Activated T-cell treated with anti-CD3 and anti-CD28 coated beads for 4 hours (primary cell): ENCODE results near the gene DOK5.
"Not testable (repeated sequence)": the region's sequence is repeated elsewhere in the genome, so short reads cannot be mapped to it uniquely, and the experiment has no call there.

Experiments used
- DNase-seq: peaks from one replicate; pipeline ENCODE4 v3.0.0-alpha.2; 2020

Gene DOK5

DNA sequence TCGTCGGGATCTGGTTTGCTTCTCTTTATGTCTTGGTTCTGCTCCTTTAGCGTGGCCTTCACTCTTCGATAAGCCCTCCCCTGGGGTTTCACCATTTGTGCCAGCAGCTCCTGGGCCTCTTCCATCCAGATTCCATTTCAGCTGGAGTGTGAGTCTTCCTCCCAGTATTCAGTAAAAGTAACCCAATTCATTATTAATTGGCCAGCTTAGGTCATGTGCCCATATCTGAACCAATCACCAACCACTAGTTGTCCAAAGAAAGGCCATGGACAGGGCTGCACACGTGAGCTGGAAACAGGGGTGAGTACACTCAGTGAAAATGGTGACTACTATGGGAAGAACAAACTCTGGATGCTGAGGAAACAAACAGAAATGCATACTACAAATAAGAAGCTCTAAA lies 2.8 kb upstream of the DOK5 start:
- no peak for DNase-seq

DNA sequence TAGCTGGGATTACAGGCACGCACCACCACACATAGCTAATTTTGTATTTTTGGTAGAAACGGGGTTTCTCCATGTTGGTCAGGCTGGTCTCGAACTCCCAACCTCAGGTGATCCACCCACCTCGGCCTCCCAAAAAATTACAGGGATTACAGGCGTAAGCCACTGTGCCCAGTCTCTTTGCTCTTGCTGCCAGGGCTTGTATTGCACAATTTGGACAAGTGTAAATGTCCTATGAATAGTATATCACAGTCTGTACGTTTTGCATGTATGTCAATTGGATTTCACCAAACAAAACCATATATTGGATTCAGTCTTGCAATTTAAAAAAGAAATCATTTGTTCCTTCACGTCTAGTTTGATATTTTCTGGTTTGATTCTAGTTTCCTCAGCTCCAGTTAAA lies 2.1 kb upstream of the DOK5 start:
- no peak for DNase-seq

DNA sequence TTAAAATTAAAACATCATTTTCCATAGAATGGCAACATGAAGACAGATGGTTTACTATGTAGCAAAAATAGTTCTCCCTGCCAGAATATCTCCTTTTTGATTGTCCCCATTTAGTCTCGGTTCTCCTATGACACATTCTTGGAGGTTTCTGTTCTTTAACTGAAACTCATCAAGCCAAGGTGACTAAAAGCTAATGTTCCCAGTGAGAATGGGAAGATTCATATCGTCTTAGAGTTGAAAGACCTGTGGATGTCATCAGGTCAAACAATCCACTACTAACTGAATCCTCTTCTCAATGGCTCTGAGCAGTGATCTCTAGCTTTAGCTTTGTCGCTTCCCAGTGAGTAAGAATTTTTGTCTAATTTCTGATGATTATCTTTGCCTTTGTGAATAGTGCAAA lies 1.3 kb upstream of the DOK5 start:
- DNase-seq, result no peak

DNA sequence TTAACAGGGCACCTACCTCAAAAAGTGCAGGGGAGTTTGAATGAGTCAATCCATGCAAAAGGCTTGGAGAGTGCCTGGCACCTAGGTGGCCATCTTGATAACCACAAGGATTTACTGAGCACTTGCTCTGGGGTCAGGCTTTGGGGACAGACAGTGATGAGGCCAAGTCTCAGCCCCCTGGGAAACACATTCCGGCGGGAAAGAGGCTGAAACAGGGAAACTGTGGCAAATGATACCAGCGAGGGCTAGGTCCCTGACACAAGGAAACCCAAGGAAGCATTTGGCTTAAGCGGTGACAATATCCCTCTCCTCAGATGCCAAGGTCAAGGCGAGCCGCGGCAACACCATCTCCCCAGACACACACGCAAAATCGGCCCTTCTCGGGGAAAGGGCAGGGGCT lies 527 bp upstream of the DOK5 start:
- no peak for DNase-seq

DNA sequence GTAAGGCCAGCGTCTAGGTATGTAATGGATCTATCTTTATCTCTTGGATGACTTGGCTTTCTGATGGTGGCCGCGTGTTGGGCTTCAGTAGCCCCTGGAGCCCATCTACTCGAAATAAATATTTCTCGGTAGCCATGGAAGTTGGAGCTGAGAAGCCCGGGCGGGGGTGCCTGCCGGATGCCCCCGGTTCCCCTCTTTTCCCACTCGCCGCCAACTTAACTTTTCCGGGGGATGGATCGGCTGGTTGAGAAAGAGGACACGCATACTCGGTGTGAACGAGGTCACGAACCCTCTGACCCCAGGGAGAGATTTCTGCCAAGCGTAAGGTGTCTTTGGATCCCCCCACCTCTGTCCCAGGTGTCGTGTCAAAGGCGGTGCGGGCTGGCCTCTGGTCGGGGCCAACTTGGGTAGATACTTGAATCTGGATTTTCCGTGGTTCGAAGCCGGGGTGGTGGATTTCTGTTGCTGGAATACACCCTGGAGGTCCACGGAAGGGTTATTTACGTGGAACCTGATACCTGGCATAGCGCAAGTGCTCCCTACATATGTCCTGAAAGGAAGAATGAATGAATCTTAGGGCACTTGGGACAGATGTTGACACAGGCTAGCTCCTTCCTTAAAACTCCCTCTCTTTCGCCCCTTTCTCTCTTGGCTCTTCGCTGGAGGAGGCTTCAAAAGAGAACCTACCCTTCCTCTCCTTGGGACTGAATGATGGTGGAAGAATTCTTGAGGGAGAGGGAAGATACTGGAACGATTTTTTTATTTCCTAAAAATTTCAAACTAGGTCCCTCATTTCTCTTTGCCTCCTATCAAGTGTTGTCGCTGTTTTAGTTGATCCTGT lies 996 bp downstream of the DOK5 start:
- DNase-seq, result no peak

DNA sequence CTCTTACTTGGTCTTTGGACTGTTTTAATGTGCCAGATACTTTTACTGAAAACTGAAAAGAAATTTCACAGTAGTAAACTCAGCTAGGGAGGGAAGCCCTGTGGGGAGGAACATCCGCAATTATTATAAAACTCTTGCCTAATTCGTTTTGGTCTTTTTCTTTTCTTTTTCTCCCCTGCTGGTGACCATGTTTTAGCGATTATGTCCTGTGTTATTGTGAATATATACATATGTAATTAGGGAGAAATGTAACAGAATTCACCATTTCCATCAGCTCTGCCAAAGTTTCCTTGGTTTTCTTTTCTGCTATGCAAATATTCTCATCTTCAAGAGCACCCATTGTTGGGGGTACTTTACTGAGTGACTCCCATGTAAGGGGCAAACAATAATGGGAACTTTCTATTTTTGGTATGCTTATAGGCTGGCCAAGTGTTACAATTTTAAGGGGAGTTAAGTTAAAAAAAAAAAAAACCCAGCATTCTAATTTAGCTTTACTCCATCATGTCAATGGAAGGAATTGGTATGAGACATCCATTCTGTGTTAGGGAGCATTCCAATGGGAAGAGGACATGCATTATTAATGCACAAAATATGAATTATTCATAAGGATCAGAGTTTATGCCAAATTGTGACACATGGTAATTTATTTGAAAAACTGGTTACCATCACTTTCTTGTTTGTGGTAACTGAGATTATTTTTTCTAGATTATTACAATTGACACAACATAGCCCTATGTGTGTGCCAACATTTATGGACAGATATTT lies 2.0 kb downstream of the DOK5 start:
- no peak for DNase-seq

DNA sequence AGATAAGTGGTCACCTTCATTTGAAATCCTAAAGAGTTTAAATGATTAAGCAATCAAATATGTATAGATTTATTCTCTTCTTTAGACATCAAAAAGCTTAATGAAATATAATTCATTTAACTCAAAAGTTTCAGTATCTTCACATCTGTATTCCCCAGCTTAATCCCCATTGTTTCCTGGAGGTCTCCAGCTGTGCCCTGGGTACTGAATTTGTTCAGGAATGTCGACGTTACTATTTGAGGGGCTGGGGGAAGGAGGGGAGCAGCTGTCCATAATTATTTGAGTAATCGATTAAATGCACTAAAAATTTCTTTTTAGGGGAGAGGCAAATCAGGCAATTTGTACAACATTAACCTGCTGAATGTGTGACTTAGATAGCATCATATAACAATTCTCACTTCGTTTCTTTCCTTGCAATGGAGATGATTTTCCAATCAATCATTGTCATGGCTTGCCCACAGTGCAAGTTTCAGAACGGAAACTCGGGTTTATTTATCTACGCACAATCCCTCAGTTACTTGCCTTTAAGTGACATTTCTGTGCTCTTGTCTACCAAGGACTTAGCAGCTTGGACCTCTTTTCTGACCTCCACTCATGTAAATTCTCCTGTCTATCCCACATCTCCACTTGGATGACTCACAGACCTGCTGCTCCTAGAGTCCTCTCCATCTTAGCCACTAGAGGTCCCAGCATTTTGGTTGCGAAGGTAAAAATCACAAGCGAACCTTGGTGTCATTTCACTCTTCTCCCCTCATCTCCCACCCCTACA lies 3.9 kb downstream of the DOK5 start:
- no peak for DNase-seq

DNA sequence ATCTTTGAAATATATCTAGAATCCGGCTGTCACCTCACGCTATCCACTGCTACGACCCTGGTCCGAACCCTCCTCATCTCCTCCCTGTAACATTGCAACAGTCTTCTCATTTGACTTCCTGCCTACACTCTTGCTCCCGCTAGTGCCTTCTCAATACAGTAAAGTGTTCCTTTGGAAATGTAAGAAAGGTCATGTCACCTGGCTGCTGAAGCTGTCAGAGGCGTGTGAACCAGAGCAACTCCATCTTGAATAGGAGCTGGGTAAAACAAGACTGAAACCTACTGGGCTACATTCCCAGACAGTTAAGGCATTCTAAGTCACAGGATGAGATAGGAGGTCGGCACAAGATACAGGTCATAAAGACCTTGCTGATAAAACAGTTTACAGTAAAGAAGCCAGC lies 4.5 kb downstream of the DOK5 start:
- not testable (repeated sequence) for DNase-seq

DNA sequence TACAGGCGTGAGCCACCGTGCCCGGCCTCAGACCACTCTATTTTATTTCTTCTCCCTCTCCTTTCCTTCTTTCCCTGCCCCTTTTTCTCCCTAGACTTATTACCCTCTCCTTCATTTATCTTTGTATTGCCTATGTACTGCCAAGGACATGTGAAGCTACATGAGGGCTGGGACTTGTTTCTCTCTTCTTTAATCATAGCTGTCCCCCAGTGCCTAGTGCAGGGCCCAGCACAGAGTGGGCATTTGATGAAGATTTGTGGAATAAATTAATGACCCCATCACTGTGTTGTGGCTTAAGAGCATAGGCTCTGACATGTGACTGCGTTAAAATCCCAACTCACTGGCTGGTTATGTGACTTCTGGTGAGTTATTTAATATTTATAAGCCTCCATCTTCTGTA lies 6.0 kb downstream of the DOK5 start:
- DNase-seq, result no peak

DNA sequence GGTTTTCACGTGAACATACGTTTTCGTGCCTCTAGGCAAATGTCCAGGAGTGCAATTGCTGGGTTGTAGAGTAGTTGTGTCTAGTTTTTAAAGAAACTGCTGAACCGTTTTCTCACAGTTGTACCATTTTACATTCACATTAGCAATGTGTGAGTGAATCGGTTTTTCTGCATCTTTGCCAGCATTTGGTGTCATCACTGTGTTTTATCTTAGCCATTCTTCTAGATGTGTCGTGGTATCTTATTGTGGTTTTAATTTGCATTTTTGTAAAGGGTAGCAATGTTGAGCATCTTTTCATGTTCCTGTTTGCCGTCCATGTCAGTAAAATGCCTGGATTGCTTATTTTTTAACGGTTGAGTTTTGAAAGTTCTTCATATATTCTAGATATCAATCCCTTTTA lies 10.2 kb downstream of the DOK5 start:
- no peak for DNase-seq

DNA sequence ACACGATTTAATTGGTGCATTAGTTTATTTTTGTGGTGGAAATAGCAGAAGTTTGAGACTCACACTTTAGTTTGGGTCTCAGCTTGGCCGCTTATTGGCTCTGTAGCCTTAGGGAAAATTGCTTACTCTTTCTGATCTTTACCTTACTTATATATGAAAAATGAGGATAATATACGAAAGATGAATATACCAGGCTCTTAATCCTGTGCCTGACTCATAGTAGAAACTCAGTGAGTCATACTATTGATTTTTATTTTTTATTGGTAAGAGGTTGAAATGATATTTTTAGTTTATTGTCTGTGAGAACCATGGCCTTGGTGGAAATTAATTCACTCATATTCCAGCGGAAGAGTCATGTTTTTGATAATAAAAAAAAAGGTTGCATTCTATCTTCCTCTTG lies 11.2 kb downstream of the DOK5 start:
- no peak for DNase-seq

DNA sequence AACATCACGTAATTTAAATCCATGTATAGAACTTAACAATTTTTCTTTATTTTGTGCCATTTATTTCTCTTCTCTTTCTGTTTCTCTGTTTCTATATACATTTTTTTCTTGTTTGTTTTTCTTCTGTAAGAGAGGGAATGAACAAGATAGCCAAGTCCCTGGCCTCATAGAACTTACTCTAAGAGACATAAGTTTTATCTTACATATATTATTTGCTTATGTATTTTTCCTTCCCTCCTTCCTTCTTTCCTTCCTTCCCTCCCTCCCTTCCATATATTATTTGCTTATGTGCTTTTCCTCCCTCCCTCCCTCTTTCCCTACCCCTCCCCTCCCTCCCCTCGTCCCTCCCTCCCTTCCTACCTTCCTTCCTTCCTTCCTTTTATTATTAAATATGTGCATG lies 13.0 kb downstream of the DOK5 start:
- no peak for DNase-seq

DNA sequence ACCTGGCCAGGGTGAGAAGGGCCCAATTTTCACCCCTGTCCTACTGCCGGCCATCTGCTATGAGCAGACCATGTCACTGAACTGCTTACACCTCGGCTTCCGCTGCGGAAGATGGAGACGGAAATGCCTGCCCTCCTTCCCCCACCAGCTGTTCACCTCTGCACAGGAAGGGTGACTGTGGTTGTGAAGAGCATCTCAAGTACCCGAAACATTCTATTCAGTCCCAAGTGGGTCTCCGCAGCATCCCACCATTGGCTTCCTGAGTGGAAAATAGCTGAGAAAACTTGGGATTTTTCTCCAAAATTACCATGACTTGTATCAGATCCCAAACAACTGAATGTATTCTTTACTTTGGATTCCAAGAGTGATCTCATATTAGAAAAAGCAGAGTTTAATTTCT lies 16.1 kb downstream of the DOK5 start:
- no peak for DNase-seq

DNA sequence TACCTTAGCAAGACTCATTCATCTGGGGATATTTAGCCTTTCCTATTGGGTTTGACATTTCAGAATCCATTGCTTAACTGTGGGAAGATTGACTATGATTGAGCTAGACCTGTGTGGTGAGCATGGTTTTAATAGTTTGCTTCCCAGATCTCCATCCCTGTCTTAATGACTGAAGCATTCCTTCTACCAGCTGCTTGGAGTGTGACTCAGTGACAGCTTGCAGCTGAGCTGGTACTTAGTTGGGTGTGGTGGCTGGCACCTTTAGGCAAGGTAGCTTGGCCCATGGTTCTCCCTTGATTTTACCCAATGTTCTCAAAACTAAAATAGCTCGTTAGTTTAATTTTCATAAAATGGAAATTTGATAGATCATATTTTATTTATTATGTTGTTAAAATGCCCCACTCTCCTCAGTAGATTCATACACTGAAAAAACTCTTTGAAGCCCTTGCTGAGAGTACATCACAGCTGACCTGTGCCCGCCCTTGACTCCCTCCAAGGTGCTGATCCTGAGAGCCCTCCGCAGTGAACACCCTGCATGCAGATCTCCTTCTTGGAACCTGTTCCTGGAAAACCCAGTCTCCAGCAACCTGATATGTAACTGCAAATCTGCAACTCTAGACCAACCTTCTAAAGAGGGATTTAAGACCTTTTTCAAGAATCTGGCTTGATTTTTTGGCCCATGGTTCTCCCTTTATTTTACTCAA lies 19.1 kb downstream of the DOK5 start:
- no peak for DNase-seq

DNA sequence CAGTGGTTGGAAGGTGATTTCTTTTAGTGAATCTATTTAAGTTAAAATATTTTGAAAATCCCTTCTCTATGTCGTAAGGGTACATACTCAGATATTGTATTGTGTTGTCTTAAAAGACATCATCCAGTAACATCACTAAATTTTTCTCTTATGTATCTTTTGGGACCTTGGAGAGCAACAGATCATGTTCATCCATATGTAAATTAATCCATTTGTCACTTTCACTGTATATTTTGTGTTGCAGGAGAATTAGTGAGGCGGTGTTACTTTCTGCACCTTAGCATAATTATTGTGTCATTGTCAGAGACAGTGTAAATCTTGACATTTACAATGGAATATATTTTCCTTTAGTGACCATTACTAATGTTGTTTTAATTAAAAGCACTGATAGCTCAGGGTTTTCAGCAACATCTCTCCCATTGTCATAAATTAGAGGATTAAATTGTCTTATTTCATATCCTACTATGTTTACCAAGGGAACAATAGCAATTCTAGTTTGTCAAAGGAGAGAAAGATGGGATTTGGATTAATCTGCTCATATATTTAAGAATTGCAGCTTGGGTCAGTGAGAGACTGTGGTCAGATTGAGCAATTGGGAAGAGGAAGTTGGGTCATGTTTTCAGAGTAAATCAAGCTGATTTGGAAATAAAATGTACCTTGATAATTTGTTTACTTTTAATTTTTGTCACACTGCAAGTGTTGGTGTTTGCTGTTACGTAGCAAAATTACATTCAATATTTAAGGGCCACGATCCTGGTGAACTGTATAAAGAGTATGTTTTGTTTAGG lies 22.7 kb downstream of the DOK5 start:
- no peak for DNase-seq

DNA sequence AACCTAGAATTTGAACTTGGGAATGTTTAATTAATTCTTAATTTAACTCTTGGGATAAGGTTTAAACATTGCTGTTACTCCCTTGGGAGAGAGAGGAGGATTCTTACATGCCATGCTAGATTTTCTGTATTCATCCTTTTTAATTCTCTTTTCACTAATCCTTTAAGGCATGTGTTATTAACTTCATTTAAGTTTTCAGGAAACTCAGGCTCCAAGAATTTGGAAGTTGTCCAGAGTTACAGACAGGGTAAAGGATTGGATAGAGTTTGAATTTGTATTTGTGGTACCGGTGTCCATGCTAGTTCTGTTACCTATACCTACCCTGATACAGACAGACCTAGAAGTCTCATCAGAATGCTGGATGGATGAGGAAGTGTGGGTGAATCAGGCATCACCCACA lies 23.7 kb downstream of the DOK5 start:
- DNase-seq, result no peak

DNA sequence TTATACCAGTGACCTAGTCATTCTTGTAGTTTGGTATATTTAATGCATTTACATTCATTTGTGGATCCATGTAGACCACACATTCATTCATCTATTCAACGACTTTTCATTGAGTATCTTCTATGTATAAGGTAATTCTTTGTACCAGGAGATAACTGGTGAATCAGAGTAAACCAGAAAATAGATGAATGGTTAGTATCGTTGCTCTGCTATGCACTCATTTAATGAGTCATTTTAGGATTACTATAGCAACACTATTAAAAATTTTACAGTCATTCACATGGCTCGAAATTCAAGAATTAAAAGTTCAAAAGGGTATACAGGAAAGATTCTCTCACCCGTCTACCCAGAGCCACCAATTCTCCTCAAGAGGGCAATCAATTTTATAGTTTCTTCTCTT lies 26.8 kb downstream of the DOK5 start:
- DNase-seq, result no peak

DNA sequence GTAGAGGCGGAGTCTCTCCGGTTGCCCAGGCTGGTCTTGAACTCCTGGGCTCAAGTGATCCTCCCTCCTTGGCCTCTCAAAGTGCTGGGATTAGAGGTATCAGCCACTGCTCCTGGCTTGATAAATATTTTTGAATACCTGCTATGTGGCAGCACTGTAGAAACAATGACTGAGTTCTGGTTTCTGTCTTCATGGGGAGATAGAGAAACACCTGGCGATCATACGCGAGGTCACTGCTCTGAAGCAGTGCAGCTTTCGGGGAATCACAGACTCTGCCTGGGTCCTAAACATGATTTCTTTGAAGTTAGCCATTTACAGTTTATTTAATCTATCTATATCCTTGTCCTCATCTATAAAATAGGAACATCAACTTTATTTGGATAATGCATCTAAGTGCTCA lies 31.2 kb downstream of the DOK5 start:
- no peak for DNase-seq

DNA sequence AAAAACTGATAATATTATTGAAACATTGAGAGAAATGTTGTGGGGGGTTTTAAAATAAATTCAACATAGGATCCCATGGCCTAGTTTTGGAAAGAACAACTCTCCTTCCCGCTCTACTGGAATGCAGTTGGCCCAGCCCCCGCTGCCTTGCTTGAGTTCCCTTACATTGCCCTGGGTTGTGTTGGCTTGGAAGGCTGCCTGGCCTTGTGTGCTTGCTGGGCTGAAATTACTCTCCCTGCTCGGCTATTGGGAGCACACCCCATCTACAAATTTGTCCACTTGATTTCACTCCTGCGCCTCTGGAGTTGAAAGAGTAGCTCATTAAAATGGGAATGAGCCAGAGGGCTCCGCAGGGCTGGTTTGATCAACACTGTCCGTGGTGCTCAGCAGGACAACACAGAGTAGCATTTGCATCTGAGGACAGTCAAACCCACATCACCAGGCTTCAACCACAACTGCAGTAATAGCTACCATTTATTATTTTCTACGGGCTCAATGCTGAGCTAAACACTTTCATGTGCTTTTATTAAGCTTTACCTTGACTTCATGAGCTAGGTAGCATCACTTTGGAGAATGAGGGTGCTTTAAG lies 35.2 kb downstream of the DOK5 start:
- DNase-seq, result no peak

DNA sequence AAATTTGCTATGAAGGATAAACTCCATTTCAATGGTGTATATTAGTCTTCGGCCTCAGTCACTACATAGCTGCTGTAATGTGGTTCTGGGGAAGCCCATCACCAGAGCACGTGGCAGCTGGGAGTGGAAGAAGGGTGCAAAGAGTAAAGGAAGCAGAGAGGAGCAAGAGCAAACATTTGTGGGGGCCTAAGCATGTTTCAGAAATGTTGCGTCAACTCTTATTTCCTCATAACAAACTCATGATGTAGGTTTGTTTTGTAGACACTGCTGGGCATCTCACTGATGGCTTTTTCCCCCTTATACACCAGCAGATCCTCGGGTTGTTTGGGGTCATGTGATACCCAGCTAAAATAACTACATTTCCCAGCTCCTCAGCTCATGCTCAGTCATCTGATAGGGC lies 37.3 kb downstream of the DOK5 start:
- no peak for DNase-seq

DNA sequence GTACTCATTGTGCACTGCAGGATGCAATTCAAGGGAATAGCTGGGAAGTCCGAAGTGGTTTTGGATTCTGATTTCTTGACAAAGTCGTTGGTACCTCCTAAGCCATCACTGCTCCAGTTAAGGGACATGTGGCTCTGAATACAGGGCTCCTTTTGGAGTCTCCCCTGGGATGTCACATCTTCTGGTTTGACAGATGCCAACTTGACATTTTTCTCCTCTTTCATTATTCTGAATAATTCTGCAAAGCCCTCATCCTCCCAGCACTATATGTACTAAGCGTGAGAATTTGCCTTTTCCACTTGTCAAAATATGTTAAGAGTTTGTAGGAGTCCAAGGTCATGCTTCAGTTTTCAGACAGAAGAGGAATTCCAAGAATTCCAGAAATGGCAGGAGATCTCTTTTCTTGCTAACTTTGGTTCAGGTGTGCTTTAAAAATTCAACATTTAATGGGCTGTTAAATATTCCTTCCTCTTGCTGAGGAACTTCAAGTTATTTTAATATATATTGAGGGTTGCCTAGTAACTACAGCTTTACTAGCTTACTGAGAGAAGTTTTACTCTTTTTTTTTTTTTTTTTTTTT lies 38.7 kb downstream of the DOK5 start:
- no peak for DNase-seq
